Measurements from ENCODE around the gene TMEM131L. TPM values are rescaled to one million over a fixed set of nuclear protein-coding genes. Genes with fewer than 3 reads are reported as not detected.

TMEM131L gene
- polyA plus RNA-seq, 2 of the 4 experiments (the other 2 are of a cell fraction), result 3.4 to 5.0 TPM

DNA sequence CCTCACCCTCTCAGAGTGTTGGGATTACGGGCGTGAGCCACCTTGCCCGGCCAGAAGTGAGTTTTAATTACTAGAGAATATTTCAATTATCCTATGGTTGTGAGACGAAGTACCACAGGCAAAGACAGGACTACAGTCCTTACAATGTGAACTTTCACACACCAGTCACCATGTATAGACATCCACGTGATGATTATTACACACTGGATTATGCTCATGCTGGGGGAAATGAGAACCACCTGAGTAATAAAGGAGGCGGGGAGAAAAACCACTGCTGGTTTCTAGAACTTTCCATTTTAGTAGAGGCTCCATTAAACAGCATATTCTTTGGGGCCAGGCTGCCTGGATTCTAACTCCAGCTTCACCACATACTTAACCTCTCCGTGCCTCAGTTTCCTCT lies 175.4 kb downstream of the TMEM131L start:
- H3K4me2 ChIP-seq, result no peak overlapping the region
- H3K9me3 ChIP-seq, result no peaks in the 10 kb centered on the region
- ATAC-seq (no peak), FAIRE-seq (no peak), DNase-seq (ENCODE audit: low read depth in 1 of 2, low spot score in 1 of 2) (no peak)
- ChIA-PET CTCF (interaction anchor here (0.6 kb wide), 1 partner anchor 108 kb away, joined by 3 read pairs; no protein-coding TSS in a partner anchor), POLR2A (interaction anchor here (0.6 kb wide), 1 partner anchor 490 kb away, joined by 3 read pairs; no protein-coding TSS in a partner anchor)
- WGBS (ENCODE audit: missing lambda C conversion rate), result 71% methylated on average over 7 of the region's 7 CpGs
- no peak overlapping the region for H3K27ac ChIP-seq
- H3K4me3 ChIP-seq, result no peak overlapping the region
- no peaks in the 10 kb centered on the region for H3K4me1 ChIP-seq
- TF ChIP-seq TP53 (CRISPR knock-in tag; IDR thresholded peaks at IDR 0.05) (no peak), EP300 (IDR thresholded peaks at IDR 0.05) (no peak), CEBPB (IDR thresholded peaks at IDR 0.05) (no peak), MYC (IDR thresholded peaks at IDR 0.05; ENCODE audit: borderline replicate concordance, low read length) (no peak), E2F6 (IDR thresholded peaks at IDR 0.05; ENCODE audit: borderline replicate concordance, low read depth) (no peak), BHLHE40 (IDR thresholded peaks at IDR 0.05; ENCODE audit: low read depth, low read length) (no peak), FOXS1 (CRISPR knock-in tag; IDR thresholded peaks at IDR 0.05) (no peak), HDAC2 (IDR thresholded peaks at IDR 0.05) (no peak), MAX (IDR thresholded peaks at IDR 0.05) (no peak), CHD2 (IDR thresholded peaks at IDR 0.05; ENCODE audit: low read length, partially characterized antibody) (no peak), GATA3 (IDR thresholded peaks at IDR 0.05; ENCODE audit: borderline replicate concordance) (no peak), RNF2 (IDR thresholded peaks at IDR 0.05; ENCODE audit: borderline replicate concordance, low read depth) (no peak), ESRRA (IDR thresholded peaks at IDR 0.05; ENCODE audit: borderline replicate concordance, low read length) (no peak)
- TF ChIP-seq, protein P1, sequence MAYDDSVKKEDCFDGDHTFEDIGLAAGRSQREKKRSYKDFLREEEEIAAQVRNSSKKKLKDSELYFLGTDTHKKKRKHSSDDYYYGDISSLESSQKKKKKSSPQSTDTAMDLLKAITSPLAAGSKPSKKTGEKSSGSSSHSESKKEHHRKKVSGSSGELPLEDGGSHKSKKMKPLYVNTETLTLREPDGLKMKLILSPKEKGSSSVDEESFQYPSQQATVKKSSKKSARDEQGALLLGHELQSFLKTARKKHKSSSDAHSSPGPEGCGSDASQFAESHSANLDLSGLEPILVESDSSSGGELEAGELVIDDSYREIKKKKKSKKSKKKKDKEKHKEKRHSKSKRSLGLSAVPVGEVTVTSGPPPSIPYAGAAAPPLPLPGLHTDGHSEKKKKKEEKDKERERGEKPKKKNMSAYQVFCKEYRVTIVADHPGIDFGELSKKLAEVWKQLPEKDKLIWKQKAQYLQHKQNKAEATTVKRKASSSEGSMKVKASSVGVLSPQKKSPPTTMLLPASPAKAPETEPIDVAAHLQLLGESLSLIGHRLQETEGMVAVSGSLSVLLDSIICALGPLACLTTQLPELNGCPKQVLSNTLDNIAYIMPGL (CRISPR knock-in tag; IDR thresholded peaks at IDR 0.05; ENCODE audit: borderline replicate concordance), result no peak

DNA sequence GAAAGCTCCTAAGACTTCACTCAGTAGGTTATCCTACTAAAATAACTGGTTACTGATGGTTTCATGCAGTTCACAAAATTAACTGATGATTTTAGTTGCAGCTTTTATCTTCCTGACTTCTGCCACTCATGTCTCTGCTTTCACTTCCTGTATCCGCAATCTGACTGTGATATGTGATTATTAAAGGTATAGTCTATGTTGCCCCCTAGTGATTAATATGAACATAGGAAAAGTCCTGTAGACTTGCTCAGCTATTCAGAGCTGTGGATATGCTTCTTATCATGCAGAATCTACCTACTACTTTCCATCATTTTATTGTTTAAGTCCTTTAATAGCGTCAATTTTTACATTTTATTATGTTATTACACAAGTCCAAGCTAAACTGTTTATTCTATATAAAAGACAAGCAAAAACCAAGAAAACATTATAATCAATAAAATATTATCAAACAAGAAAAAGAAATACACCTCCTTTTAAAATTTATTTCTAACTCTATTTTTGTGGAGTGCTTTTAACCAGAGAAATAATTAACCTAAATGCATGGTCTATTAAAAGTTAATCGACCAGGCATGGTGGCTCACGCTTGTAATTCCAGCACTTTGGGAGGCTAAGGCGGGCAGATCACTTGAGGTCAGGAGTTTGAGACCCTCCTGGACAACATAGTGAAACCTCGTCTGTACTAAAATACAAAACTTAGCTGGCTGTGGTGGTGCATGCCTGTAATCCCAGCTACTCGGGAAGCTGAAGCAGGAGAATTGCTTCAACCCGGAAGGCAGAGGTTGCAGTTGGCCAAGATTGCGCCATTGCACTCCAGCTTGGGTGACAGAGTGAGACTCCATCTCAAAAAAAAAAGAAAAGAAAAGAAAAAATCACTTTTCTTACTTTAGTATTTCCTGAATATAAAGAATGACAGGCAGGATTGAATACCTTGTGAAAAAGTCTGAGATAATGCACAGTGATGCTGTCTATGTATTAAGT lies 177.5 kb downstream of the TMEM131L start:
- CTCF ChIA-PET, result interaction anchor here (0.6 to 1.7 kb wide), 14 partner anchors 8 to 300 kb away, joined by 3 to 5 read pairs (median 3); partner anchors contain the start of gene MND1
- FAIRE-seq (no peak), DNase-seq (ENCODE audit: low read depth in 1 of 2, low spot score in 1 of 2) (peak; percentile 57 to 60), ATAC-seq (peak; percentile 89 to 96; a peak in 5 of 6 replicates)
- POLR2A ChIA-PET, result no interaction called here
- Histone ChIP-seq H3K4me2 (peak overlapping the region; percentile 27; the same call in 2 of the 3 replicates), H3K4me3 (no peak overlapping the region), H3K4me1 (no peaks in the 10 kb centered on the region), H3K9me3 (no peaks in the 10 kb centered on the region), H3K27ac (peak overlapping the region; percentile 6 to 66; a peak in 2 of 6 replicates)
- no peak for TF ChIP-seq KDM5A (IDR thresholded peaks at IDR 0.05)
- no peak for TF ChIP-seq POLR2AphosphoS2 (conservative IDR thresholded peaks at IDR 0.05; ENCODE audit: low read length)
- no peak for TF ChIP-seq CHD4 (IDR thresholded peaks at IDR 0.05; ENCODE audit: borderline replicate concordance)
- TF ChIP-seq CTCF (IDR thresholded peaks at IDR 0.05), result peak; percentile 44
- no peak for TF ChIP-seq JUNB (IDR thresholded peaks at IDR 0.05)
- TF ChIP-seq SMC3 (IDR thresholded peaks at IDR 0.05), result 0 out of 3 replicates have a peak, but pooled peaks have one; percentile 13
- TF ChIP-seq HOXB13 (CRISPR knock-in tag; IDR thresholded peaks at IDR 0.05; ENCODE audit: low read depth), result no peak
- peak; percentile 48 to 56; a peak in 4 of 5 replicates for TF ChIP-seq RAD21 (conservative IDR thresholded peaks at IDR 0.05 in 1 of 2, IDR thresholded peaks at IDR 0.05 in 1 of 2)
- 54% methylated on average over 9 of the region's 9 CpGs for WGBS (ENCODE audit: missing lambda C conversion rate)

Data from A549 (cell line).